Iris pigment epithelial cell (primary cell): ENCODE measurements around the gene CXCR6.
"Not testable (repeated sequence)": the region's sequence is repeated elsewhere in the genome, so short reads cannot be mapped to it uniquely, and the experiment has no call there.

Source experiments
- DNase-seq: peaks from one replicate; pipeline ENCODE4 v3.0.0-alpha.2; 2011; ENCODE audit warnings: low read depth

CXCR6 gene

GRCh38 chr3:45990181-45990580 lies 46.9 kb downstream of the CXCR6 start:
- DNase-seq: no peak

- DNase-seq: no peak
These were observed 48.1 kb downstream of the CXCR6 start for GRCh38 chr3:45991341-45991740.

GRCh38 chr3:45992133-45992729 lies 49.0 kb downstream of the CXCR6 start:
- no peak for DNase-seq

DNA sequence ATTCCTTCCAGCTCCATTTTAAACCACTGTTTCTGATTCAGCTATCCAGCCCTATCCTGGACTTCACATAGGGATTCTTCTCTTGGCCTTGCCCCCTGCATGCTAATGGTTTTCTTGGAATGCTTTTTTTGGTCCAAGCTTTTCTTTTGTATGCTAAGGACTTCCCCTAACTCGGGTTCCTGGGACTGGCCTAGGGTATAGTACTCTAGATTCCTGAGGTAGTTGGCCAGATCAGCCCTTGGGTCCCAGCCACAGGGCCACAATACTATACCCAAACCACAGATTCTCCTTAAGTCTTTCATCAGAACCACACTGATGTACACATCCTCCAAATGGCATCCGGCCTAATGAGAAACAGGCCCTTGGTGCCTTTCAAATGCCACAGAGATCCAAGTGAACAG lies 49.6 kb downstream of the CXCR6 start:
- no peak for DNase-seq

DNA sequence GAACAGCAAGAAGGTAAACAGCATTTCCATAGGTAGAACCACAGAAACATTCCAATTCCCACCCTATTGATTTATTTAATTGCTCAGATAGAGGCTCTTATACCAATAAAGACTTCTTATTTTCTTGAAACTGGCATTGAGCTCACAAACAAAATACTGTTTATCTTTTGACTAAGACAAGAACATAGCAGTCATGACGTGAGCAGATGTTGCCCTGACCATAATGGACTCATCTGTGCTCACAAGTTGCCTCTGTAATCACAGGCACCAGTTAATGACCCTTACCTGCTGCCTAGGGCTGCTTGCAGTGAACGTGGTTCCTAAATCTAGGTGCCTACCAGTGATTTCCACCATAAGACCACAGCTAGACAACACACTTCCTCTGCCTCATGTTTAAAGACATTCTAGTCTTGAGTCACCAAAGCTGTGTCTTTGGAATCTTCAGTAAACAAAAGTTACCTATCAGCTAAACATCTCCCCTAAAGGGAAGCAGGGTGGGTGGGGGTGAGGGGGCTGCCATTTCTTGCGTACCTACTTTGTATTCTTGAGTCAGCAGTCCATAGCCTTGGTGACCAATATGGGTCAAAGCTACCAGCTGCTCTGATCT lies 50.3 kb downstream of the CXCR6 start:
- no peak for DNase-seq

DNA sequence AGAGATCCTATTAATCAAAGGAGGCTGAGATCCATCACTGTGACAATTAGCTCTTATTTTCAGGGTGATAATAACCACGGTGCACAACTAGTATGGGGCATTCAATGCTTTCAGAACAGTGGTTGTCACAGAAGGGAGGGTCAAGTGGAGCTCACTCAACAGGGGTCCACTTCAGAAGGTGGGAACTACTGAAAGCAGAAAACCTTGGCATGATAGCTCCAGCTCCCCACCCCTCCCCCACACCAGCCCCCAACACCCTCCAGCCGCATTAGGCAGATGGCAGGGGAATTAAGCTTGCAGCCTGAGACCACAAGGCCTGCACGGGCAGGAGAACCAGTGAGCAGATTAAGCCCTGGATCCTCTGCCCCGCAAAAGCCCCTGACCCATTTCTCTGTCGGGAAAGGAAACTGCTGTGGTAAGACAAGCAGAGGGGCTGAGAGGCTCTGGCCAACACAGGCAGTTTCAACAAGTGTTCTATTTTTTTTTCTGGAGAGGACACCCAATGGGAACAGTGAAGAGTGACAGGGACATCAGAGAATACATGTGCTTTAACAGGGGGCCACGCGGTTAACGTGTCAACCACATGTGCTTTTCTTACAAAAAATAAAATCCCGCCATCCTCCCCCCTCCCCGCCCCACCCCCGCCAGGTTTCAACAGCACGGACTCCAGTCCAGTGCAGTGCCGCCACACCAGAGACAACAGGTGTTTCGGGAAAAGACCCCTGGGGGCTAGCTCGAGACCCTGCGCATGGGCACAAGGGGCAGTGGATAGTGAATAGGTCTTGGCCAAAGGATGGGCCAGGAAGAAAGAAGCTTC lies 51.4 kb downstream of the CXCR6 start:
- DNase-seq: no peak

GRCh38 chr3:45995236-45996192 lies 52.2 kb downstream of the CXCR6 start, which contains the start of gene FYCO1:
Gene FYCO1, minus strand, starts transcription at chr3:45995824. Its CDS starts 10,914 bp downstream, at chr3:45984910.
- DNase-seq: peak; percentile 92

DNA sequence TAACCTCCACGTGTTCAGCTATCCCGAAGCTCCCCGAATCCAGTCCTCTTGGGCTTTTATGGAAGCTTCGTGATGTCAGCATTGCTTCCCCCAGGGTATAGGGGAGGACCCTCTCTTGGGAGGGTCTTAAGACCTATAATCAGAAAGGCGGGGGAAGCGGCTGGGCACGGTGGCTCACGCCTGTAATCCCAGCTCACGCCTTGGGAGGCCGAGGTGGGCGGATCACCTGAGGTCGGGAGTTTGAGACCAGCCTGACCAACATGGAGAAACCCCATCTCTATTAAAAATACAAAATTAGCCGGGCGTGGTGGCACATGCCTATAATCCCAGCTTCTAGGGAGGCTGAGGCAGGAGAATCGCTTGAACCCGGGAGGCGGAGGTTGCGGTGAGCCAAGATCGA lies 54.2 kb downstream of the CXCR6 start:
- not testable (repeated sequence) for DNase-seq

GRCh38 chr3:45997942-45998341 lies 54.7 kb downstream of the CXCR6 start:
- no peak for DNase-seq
